H9 (cell line): ENCODE measurements around the gene NEGR1. TPM values are rescaled to one million over a fixed set of nuclear protein-coding genes. Genes with fewer than 3 reads are reported as not detected.

ENCODE experiments used
- DNase-seq: peaks from one replicate; pipeline ENCODE4 v3.0.0-alpha.2; 2017
- H2AFZ ChIP-seq: one replicate; pipeline ENCODE4 v1.6.1; 2013; ENCODE audit warnings: mild to moderate bottlenecking, low read length, control low read depth, moderate library complexity
- H2AK5ac ChIP-seq: 2 replicates; pipeline ENCODE4 v1.6.1; 2013; ENCODE audit warnings: low read length, control low read depth, mixed read lengths; ENCODE audit not compliant: insufficient read length
- H2BK120ac ChIP-seq: one replicate; pipeline ENCODE4 v1.6.1; 2013; ENCODE audit warnings: low read depth, mild to moderate bottlenecking, low read length, control low read depth, inconsistent platforms; ENCODE audit not compliant: poor library complexity, severe bottlenecking
- H2BK12ac ChIP-seq: 2 replicates; pipeline ENCODE4 v1.6.1; 2013; ENCODE audit warnings: low read length, control low read depth, mixed read lengths, low read depth; ENCODE audit not compliant: insufficient read length
- H2BK15ac ChIP-seq: 2 replicates; pipeline ENCODE4 v1.6.1; 2013; ENCODE audit warnings: low read depth, low read length, control low read depth
- H2BK20ac ChIP-seq: one replicate; pipeline ENCODE4 v1.6.1; 2013; ENCODE audit warnings: low read depth, mild to moderate bottlenecking, low read length, control low read depth, inconsistent platforms; ENCODE audit not compliant: poor library complexity, severe bottlenecking
- H2BK5ac ChIP-seq: 2 replicates; pipeline ENCODE4 v1.6.1; 2013; ENCODE audit warnings: low read length, control low read depth, mixed read lengths; ENCODE audit not compliant: insufficient read length
- H3K14ac ChIP-seq: 2 replicates; pipeline ENCODE4 v1.6.1; 2013; ENCODE audit warnings: low read length, control low read depth; ENCODE audit not compliant: insufficient read depth
- H3K18ac ChIP-seq: 2 replicates; pipeline ENCODE4 v1.6.1; 2013; ENCODE audit warnings: low read depth, mild to moderate bottlenecking, mixed read lengths, low read length, control low read depth; ENCODE audit not compliant: insufficient read length
- H3K23ac ChIP-seq: 2 replicates; pipeline ENCODE4 v1.6.1; 2013; ENCODE audit warnings: low read length, control low read depth, mixed read lengths, low read depth; ENCODE audit not compliant: insufficient read length
- H3K23me2 ChIP-seq: 2 replicates; pipeline ENCODE4 v1.6.1; 2013; ENCODE audit warnings: low read depth, mild to moderate bottlenecking, mixed read lengths, low read length, control low read depth; ENCODE audit not compliant: insufficient read length, poor library complexity, severe bottlenecking
- H3K27ac ChIP-seq: 2 replicates; pipeline ENCODE4 v1.5.1; 2013; ENCODE audit warnings: low read length, control low read depth, mixed read lengths, low read depth; ENCODE audit not compliant: insufficient read length
- H3K27me3 ChIP-seq: 2 replicates; pipeline ENCODE4 v1.6.1; 2013; ENCODE audit warnings: low read length, control low read depth, inconsistent platforms; ENCODE audit not compliant: insufficient read depth
- H3K4ac ChIP-seq: 2 replicates; pipeline ENCODE4 v1.6.1; 2013; ENCODE audit warnings: low read depth, mild to moderate bottlenecking, control low read depth, inconsistent platforms, low read length, moderate library complexity
- H3K4me1 ChIP-seq: 2 replicates; pipeline ENCODE4 v1.6.1; 2013; ENCODE audit warnings: low read length, control low read depth, inconsistent platforms; ENCODE audit not compliant: insufficient read depth
- H3K4me2 ChIP-seq: 2 replicates; pipeline ENCODE4 v1.6.1; 2013; ENCODE audit warnings: low read length, control low read depth, mixed read lengths; ENCODE audit not compliant: insufficient read length, insufficient read depth
- H3K56ac ChIP-seq: 2 replicates; pipeline ENCODE4 v1.6.1; 2013; ENCODE audit warnings: low read depth, mild to moderate bottlenecking, mixed read lengths, low read length, control low read depth; ENCODE audit not compliant: insufficient read length
- H3K79me1 ChIP-seq: 2 replicates; pipeline ENCODE4 v1.6.1; 2013; ENCODE audit warnings: low read depth, mild to moderate bottlenecking, moderate library complexity, low read length, control low read depth, inconsistent platforms; ENCODE audit not compliant: insufficient read depth, poor library complexity, severe bottlenecking
- H3K79me2 ChIP-seq: 2 replicates; pipeline ENCODE4 v1.6.1; 2013; ENCODE audit warnings: low read length, control low read depth, inconsistent platforms; ENCODE audit not compliant: insufficient read depth
- H3K9ac ChIP-seq: 2 replicates; pipeline ENCODE4 v1.6.1; 2013; ENCODE audit warnings: low read length, control low read depth, mixed read lengths; ENCODE audit not compliant: insufficient read length; ENCODE audit errors: extremely low read depth
- H3K9me3 ChIP-seq: one replicate; pipeline ENCODE4 v1.6.1; 2013; ENCODE audit warnings: low read depth, low read length, inconsistent platforms; ENCODE audit not compliant: control insufficient read depth
- H3T11ph ChIP-seq: one replicate; pipeline ENCODE4 v1.6.1; 2013; ENCODE audit warnings: mild to moderate bottlenecking, low read length, control low read depth, inconsistent platforms
- H4K20me1 ChIP-seq: one replicate; pipeline ENCODE4 v1.6.1; 2013; ENCODE audit not compliant: control insufficient read depth, insufficient read length, insufficient read depth
- H4K5ac ChIP-seq: 2 replicates; pipeline ENCODE4 v1.6.1; 2013; ENCODE audit warnings: low read depth, mild to moderate bottlenecking, mixed read lengths, low read length, control low read depth; ENCODE audit not compliant: insufficient read length
- H4K8ac ChIP-seq: replicated peaks from 2 replicates; pipeline ENCODE4 v1.6.1; 2013; ENCODE audit warnings: low read length, control low read depth, mixed read lengths, low read depth; ENCODE audit not compliant: insufficient read length
- H4K91ac ChIP-seq: 2 replicates; pipeline ENCODE4 v1.6.1; 2013; ENCODE audit warnings: low read depth, mild to moderate bottlenecking, moderate library complexity, mixed read lengths, low read length, control low read depth; ENCODE audit not compliant: insufficient read length
- H3K27ac Mint-ChIP-seq, 3 experiments: 2 replicates in 2 of 3; 3 replicates in 1 of 3; pipeline ENCODE4 v1.8.0; 2020 to 2021; ENCODE audit warnings: mixed read lengths in 3 of 3, mild to moderate bottlenecking in 1 of 3, moderate library complexity in 1 of 3
- H3K27me3 Mint-ChIP-seq: 2 replicates; pipeline ENCODE4 v1.8.0; 2021; ENCODE audit warnings: low read depth, mild to moderate bottlenecking, moderate library complexity, mixed read lengths
- H3K36me3 Mint-ChIP-seq, 3 experiments: 2 replicates in 2 of 3; 3 replicates in 1 of 3; pipeline ENCODE4 v1.8.0; 2020 to 2021; ENCODE audit warnings: low read depth in 3 of 3, mixed read lengths in 3 of 3; ENCODE audit not compliant: insufficient read depth in 1 of 3
- H3K4me1 Mint-ChIP-seq, 2 experiments: 2 replicates each; pipeline ENCODE4 v1.8.0; 2020; ENCODE audit warnings: mixed read lengths in 2 of 2
- H3K4me3 Mint-ChIP-seq, 2 experiments: 2 replicates in 1 of 2; 3 replicates in 1 of 2; pipeline ENCODE4 v1.8.0; 2020 to 2021; ENCODE audit warnings: mild to moderate bottlenecking in 2 of 2, mixed read lengths in 2 of 2, moderate library complexity in 1 of 2
- H3K9me3 Mint-ChIP-seq, 2 experiments: 2 replicates in 1 of 2; 3 replicates in 1 of 2; pipeline ENCODE4 v1.8.0; 2020; ENCODE audit warnings: mild to moderate bottlenecking in 2 of 2, mixed read lengths in 2 of 2, moderate library complexity in 1 of 2
- CTCF ChIP-seq: fragments of 200-600 bp; sonication (generic); conservative IDR thresholded peaks from 3 replicates; pipeline ENCODE4 v1.8.0; 2021; ENCODE audit warnings: antibody characterized with exemption, mild to moderate bottlenecking
- WGBS: extraction: QIAGEN DNeasy Blood & Tissue Kit; methylation state at CpG from one replicate; pipeline ENCODE4 v1.1.7; 2013; ENCODE audit warnings: missing lambda C conversion rate, low lambda C conversion rate, mixed read lengths; ENCODE audit not compliant: insufficient read length; ENCODE audit errors: extremely low coverage; 5-methylcytosine and 5-hydroxymethylcytosine counted together
- total RNA-seq: library from RNA; stranded (reverse); gene quantifications from 2 replicates; pipeline ENCODE4 v1.2.1, GENCODE V29; 2021

Gene NEGR1
- total RNA-seq, 1 experiment from 2014 or later: 0.13 TPM

GRCh38 chr1:71657891-71658679, 624.3 kb downstream of the NEGR1 start:
- H3K27me3 Mint-ChIP-seq: no peaks in the 10 kb centered on the region; the same call in 1 of the 2 replicates
- Histone ChIP-seq H2BK12ac (no peak overlapping the region), H3K79me2 (no peaks in the 10 kb centered on the region), H2BK120ac (no peak overlapping the region), H4K91ac (no peak overlapping the region), H3K4me2 (no peak overlapping the region), H3T11ph (no peak overlapping the region), H3K79me1 (no peaks in the 10 kb centered on the region), H2BK5ac (no peak overlapping the region), H3K56ac (no peak overlapping the region), H3K27ac (no peak overlapping the region), H3K4me1 (no peaks in the 10 kb centered on the region), H3K9me3 (no peaks in the 10 kb centered on the region), H3K27me3 (no peaks in the 10 kb centered on the region), H3K23me2 (no peaks in the 10 kb centered on the region), H3K23ac (no peak overlapping the region), H3K4ac (no peak overlapping the region), H3K9ac (no peak overlapping the region), H4K8ac (no peak overlapping the region), H2AK5ac (no peak overlapping the region), H4K5ac (no peak overlapping the region), H2BK15ac (no peak overlapping the region), H4K20me1 (no peaks in the 10 kb centered on the region), H3K18ac (no peak overlapping the region), H3K14ac (no peak overlapping the region), H2BK20ac (no peak overlapping the region), H2AFZ (no peak overlapping the region)
- WGBS: no CpG with 5 or more reads among the region's 4 CpGs
- no peak for DNase-seq
- no peaks in the 10 kb centered on the region for H3K4me1 Mint-ChIP-seq
- no peaks in the 10 kb centered on the region; a peak in 1 of 5 replicates for H3K9me3 Mint-ChIP-seq
- H3K27ac Mint-ChIP-seq: no peak overlapping the region
- H3K4me3 Mint-ChIP-seq: no peak overlapping the region
- no peak for TF ChIP-seq CTCF
- H3K36me3 Mint-ChIP-seq: no peaks in the 10 kb centered on the region
